ENCODE data around the gene GPR158.
"Not testable (repeated sequence)": the region's sequence is repeated elsewhere in the genome, so short reads cannot be mapped to it uniquely, and the experiment has no call there.

Gene GPR158

GRCh38 chr10:25304606-25305005 is 129.8 kb downstream of the GPR158 start:
- no peak for DNase-seq (ENCODE audit: low spot score)

- DNase-seq (ENCODE audit: low spot score) = no peak
These were observed 131.6 kb downstream of the GPR158 start for GRCh38 chr10:25306386-25306785.

- DNase-seq (ENCODE audit: low spot score) = no peak
These were observed 133.5 kb downstream of the GPR158 start for GRCh38 chr10:25308278-25308677.

- not testable (repeated sequence) for DNase-seq (ENCODE audit: low spot score)
These were observed 142.9 kb downstream of the GPR158 start for GRCh38 chr10:25317596-25318211.

- DNase-seq (ENCODE audit: low spot score) = no peak
These were observed 152.5 kb downstream of the GPR158 start for GRCh38 chr10:25327273-25327672.

DNA sequence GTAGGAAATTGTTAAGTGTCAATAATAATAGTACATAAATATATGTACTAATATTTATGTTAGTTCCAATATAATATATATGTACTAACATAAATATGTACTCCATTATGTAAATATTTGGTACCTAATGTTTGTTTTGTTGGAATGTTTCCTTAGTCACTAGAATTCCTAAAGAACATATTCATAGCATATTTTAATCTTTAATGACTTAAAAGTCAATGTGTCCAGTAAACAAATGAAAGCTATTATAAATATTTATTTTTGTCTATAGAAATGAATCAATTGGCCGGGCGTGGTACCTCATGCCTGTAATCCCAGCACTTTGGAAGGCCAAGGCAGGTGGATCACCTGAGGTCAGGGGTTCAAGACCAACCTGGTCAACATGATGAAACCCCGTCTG is 153.6 kb downstream of the GPR158 start:
- no peak for DNase-seq (ENCODE audit: low spot score)

DNA sequence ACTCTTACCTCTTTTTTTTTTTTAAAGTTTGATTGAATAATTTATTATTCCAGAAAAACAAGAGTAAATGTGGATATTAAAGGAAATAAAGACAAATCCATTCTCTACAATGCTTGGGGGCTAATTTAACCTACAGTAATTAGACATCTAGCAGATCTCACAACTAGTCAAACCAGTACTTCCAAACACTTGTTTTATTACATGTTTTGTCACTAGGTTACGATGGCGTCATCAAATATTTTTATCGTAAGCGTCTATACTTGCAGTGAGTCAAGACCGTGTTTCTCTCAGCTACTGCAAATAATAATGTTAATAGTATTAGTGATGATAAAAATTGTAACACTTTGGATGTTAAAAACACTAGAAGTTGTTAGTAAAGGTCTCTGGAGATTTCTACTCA is 154.8 kb downstream of the GPR158 start:
- not testable (repeated sequence) for DNase-seq (ENCODE audit: low spot score)

DNA sequence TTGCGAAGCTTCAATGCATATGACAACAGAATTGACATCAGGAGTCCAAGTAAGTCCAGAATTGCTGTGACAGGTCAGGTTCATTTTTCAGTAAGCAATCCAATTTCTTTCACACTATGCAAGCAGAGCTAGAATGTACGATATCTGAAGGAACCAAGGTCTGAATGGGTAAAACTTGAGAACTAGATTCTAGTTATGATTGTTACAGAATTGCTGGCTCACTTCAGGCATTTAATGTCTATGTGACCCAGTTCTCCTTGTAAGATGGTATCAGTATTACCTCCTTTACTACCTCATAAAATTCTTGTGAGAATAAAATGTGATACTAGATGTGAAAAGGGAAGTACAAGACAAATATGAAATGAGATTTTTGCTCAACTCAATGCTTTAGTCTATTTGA is 159.6 kb downstream of the GPR158 start:
- no peak for DNase-seq (ENCODE audit: low spot score)

DNA sequence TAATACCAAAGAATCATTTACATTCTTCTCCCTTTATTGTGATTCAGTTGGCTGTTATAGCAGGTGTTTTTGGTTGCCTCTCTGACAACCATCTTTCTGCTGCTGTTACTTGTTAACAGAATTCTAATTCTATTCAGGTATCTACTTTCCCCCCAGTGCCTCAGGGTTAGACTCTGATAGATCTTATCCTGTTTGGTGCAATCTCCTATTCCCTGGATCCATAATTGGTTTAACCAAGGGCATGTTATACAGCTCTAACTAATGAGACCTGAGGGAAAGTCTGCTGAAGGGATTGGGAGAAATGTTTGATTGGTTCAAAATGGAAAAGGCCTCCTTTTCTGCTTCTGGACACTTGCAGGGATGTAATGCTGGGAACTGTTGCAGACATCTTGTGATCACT is 161.5 kb downstream of the GPR158 start:
- DNase-seq (ENCODE audit: low spot score) = no peak

- DNase-seq (ENCODE audit: low spot score) = no peak
These were observed 163.5 kb downstream of the GPR158 start for GRCh38 chr10:25338271-25338670.

- DNase-seq (ENCODE audit: low spot score) = no peak
These were observed 165.2 kb downstream of the GPR158 start for GRCh38 chr10:25339966-25340365.

- DNase-seq (ENCODE audit: low spot score) = no peak
These were observed 174.7 kb downstream of the GPR158 start for GRCh38 chr10:25349520-25349919.

- no peak for DNase-seq (ENCODE audit: low spot score)
These were observed 181.8 kb downstream of the GPR158 start for GRCh38 chr10:25356609-25357008.

- no peak for DNase-seq (ENCODE audit: low spot score)
These were observed 182.5 kb downstream of the GPR158 start for GRCh38 chr10:25357269-25357668.

- DNase-seq (ENCODE audit: low spot score) = no peak
These were observed 207.4 kb downstream of the GPR158 start for GRCh38 chr10:25382029-25382810.

- not testable (repeated sequence) for DNase-seq (ENCODE audit: low spot score)
These were observed 208.1 kb downstream of the GPR158 start for GRCh38 chr10:25382901-25383300.

DNA sequence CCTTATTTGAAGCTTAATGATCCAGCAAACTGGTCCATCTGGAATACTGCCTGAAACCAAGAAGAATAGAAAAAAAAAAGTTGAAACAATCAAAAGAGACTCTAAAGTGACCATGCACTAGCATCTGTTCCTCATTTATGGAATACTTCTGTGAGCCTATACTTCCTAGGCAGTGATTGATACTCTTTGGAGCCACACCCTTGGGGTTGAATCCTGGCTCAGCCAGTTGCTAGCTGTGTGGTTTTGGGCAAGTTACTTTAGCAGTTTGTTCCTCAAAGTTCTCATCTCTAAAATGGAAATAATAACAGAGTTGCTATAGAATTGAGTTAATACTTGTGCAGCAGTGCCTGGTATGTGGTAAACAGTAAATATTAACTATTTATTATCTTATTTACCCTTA is 208.9 kb downstream of the GPR158 start:
- no peak for DNase-seq (ENCODE audit: low spot score)

- DNase-seq (ENCODE audit: low spot score) = no peak
These were observed 209.8 kb downstream of the GPR158 start for GRCh38 chr10:25384618-25385017.

GRCh38 chr10:25388188-25388861 is 213.5 kb downstream of the GPR158 start:
- DNase-seq (ENCODE audit: low spot score) = no peak

DNA sequence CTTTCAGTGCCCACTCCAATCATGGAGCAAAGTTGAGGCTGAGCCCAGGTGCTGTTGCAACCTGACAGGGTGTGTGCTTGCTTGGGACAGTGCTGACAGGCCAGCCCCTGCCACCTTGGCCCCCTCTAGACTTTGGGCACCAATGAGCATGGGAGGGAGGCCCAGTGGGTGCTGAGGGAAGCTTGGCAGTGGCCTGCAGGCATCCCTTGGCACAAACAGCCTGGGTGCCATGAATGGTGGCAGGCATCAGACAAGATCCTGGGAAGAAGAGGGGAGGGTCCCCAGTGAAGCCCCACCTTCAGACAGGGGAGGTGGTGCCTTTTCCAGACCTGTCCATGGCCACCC is 214.0 kb downstream of the GPR158 start:
- no peak for DNase-seq (ENCODE audit: low spot score)

DNA sequence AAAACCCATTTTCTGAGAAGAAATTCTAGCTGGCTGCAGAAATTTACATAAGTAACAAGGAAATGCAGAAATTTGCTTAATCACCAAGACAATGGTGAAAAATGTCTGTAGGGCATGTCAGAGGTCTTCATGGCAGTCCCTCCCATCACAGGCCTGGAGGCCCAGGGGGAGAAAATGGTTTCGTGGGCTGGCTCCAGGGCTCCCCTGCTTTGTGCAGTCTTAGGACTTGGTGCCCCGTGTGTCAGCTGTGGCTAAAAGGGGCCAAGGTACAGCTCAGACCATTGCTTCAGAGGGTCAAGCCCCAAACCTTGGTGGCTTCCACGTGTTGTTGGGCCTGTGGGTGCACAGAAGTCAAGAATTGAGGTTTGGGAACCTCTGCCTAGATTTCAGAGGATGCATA is 215.9 kb downstream of the GPR158 start:
- no peak for DNase-seq (ENCODE audit: low spot score)

GRCh38 chr10:25392132-25392531 is 217.3 kb downstream of the GPR158 start:
- DNase-seq (ENCODE audit: low spot score) = no peak

GRCh38 chr10:25393621-25394020 is 218.8 kb downstream of the GPR158 start:
- DNase-seq (ENCODE audit: low spot score) = no peak
